Hematopoietic multipotent progenitor cell treated with erythropoietin and hydrocortisone succinate and interleukin-3 and kit ligand, for 4 days (in vitro differentiated cells): ENCODE data around the gene MAGED2.
"Not testable (repeated sequence)": the region's sequence is repeated elsewhere in the genome, so short reads cannot be mapped to it uniquely, and the experiment has no call there.

Source experiments
- DNase-seq: peaks from one replicate; pipeline ENCODE4 v3.0.0-alpha.2; 2015

The MAGED2 gene, protein sequence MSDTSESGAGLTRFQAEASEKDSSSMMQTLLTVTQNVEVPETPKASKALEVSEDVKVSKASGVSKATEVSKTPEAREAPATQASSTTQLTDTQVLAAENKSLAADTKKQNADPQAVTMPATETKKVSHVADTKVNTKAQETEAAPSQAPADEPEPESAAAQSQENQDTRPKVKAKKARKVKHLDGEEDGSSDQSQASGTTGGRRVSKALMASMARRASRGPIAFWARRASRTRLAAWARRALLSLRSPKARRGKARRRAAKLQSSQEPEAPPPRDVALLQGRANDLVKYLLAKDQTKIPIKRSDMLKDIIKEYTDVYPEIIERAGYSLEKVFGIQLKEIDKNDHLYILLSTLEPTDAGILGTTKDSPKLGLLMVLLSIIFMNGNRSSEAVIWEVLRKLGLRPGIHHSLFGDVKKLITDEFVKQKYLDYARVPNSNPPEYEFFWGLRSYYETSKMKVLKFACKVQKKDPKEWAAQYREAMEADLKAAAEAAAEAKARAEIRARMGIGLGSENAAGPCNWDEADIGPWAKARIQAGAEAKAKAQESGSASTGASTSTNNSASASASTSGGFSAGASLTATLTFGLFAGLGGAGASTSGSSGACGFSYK

DNA sequence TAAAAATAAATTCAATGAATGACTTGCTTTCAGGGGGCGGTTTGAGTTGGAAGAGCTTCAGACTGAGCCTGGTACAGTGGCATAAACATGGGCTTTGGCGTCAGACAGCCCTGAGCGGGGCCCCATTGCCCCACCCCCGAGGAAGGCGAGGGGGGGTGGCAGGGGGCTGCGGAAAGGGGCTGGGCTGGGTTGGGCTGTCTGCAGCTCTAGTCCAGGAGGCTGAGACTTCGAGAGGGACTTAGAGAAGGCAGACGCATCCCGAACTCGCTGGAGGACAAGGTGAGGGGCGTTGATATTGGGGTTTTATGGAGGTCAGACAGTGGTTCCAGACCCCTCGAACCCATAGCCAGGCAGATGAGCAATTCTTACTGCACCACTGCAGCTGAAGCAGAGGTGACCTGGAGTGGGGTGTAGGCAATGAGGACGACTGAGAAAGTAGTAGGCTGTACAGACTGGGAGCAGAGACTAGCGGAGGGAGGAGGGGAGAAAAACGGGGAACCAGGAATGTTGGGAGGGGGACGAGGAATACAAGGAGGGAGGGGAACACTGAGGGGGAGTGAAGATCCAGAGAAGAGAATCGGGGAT, at the start of gene MAGED2:
MAGED2 (plus strand) TSS at position 222 of the 585 bp plus-strand sequence. CDS start 1,587 bp downstream, outside the sequence.
- peak; percentile 58 for DNase-seq

DNA sequence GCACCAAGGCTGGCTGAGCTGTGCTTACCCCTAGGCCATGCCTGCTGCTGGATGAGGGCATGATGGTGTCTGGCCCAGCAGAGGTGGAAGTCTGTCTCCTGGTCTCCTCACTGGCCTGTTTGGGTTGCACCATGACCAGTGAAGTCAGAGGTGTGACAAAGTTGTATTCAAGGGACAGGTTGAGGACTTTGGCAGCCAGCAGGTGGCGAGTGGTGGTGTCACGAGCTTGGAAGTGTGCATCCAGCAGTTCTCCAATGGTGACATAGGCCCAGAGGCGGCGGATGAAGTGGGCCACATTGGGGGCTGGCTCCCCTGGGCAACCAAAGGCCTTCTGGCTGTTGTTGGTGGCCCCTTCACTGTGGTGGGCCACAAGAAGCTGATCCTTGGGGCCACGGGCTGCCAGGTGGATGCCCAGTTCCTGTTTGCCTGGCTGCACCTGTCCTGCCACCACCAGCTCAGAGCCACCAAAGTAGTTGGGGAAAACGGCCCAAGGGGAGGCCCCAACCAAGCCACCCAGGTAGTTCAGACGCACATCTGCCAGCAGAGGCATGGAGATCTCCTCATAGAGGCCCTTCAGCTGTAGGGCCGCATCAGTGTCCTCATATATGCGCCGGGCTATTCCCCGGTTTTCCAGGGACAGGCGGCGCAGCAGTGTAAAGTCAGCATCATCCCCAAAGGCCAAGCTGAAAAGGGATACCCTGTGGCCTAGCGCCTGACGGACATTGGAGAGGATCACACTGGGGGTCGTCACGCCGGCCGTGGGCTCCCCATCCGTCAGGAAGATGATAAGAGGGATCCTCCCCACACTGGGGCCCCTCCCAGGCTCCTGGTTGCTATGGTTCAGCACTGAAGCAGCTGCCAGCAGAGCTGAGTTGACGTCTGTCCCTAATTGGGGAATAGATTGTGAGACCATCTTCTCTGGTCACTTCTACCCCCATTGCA, 49.2 kb upstream of the MAGED2 start:
- peak; percentile 1 for DNase-seq

DNA sequence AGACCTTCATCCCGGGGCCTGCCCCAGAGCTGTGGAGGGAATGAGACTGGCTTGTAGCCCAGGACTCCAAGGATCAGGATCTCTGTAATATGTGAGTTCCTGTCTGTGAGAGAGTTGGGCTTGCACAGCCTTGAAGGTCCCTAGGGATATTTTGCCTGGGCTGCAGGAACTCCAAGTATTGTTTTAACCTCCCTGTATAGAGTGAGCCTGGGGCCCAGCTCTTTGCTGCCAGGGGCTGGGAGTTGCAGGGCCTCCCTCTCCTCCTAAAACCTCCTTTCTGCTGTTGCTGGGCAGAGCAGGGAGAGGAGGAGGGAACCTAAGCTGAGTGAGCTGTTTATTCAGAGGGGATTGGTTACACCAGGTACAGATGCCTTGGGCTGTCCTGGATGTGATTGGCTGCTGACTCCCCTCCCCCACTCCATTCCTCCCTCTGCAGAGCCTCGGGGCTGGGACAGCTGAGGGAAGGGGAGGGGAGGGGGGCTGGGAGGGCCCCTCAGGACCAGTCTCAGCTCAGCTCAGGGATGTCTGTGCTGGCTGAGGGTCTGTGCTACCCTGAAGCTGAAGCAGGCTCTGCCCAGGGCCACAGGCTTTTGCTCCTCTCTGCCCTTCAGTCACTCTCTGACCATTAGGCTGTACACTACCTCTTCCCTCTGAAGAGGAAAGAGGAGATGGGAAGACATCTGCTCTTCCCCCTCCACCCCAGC, 33.0 kb upstream of the MAGED2 start:
- not testable (repeated sequence) for DNase-seq

DNA sequence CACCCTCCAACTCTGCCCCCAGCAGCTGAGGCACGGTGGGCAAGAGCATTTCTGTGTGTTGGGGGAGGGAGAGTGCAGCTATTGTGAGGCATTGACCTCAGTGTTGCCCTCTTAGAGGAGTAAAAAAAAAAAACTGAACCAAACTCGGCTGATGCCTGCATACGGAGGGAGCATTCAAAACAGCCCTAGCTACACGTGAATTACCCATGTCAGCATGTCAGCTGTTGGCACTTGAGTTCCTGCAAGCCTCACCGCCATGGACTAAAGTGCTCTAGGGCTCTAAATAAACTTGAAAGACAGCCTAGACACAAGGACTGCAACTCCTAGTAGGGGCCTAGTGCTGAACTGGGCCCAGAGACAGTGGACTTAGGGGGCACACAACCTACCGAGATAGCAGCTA, 31.5 kb upstream of the MAGED2 start:
- DNase-seq: no peak

DNA sequence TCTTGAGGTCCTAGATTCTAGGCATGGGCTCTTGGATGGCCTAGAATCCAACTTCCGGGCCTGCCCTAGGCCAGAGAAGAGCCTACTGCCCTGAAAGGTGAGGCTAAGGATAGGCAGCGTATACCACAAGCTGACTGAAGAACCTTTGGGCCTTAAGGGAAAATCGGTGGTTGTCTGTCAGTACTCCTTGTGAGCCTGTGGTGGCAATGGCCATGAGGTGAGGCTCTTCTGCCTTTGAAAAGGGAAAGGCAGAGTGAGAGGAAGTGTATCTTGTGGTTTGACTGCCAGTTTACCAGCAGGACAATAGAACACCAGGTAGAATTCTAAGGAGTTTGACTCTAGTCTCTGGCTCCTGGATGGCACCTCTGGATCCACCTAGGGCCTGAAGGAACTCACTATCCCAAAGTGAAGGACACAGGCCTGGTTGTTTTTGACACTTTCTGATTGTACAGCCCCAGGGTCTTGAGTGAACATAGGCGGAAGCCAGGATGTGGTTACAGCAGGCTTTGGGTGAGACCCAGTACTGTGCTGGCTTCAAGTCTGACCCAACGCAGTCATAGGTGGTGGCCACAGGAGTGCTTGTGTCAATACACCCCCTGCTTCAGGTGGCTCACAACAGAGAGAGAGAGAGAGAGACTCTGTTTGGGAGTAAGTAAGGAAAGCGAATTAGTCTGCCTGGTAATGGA, 30.4 kb upstream of the MAGED2 start:
- no peak for DNase-seq

DNA sequence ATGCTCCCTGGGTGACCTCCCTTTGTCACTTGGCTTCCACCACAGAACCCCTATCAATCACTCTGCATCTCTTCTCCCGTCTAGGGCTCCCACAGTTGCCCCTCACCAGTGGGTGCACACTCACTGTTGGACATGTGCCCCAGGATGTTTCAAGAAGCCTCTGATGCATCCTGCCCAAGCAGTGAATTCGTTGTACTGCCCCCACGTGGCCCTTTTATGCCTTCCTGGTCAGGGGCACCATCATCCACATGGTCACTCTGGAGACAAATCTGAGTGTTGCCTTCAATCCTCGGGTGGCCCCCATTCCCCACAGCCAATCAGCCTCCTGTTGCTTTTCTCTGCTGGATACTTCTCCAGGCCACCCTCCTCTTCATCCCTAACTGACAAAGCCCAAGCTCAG, 21.6 kb upstream of the MAGED2 start:
- DNase-seq: peak; percentile 14

DNA sequence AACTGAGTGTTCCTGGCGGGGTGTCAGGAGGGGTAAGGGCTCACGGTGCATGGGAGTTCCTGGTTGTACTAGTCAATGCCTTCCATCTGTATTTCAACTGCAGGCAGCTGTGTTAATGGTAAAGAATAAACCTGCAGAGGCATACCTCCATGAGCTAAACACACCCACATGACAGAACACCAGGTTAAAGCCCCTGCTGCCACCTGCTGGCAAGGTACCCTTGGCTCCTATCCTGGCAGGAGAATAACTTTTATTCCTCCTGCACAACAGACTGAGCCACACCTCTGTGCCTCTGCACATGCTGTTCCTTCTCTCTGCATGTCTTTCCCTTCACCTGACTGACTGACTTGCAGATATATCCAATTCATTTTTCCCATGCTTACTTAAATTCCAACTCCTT, 20.6 kb upstream of the MAGED2 start:
- no peak for DNase-seq

DNA sequence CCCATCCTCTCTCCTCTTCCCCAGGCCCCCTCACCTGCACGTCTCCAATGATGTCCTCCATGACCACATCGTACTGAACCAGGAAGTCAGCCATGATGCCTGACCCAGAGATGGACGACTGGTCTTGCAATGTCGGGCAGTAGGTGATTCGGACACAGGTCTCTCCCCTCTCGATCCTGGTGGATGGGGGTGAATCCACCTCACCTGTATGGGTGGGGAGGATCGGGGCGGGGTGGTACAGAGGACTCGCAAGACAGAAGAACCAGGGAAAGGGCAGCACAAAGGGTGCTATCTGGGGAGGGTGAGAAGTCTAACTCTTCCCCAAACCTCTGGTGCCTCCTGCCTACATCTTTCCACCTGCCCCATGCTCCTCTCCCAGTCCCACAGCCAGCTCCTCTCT, 19.1 kb upstream of the MAGED2 start:
- no peak for DNase-seq

DNA sequence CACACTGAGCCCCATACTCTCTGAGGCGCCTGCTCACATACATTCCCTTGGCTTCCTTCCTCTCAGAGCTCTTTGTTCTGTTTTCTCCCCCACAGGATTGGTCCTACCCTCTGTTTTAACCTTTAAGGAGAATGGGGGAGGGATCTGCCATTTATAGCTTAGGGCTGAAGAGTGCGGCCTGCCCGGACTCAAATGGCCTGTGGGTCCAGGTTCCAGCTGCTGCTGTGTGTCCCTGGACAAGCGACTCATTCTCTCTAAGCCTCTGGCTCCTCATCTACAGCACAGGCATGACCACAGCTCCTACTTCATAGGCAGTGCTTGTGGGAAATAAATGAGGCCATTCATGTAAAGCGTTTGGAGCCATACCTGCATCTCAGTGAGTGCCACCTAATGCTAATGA, 18.1 kb upstream of the MAGED2 start:
- not testable (repeated sequence) for DNase-seq

DNA sequence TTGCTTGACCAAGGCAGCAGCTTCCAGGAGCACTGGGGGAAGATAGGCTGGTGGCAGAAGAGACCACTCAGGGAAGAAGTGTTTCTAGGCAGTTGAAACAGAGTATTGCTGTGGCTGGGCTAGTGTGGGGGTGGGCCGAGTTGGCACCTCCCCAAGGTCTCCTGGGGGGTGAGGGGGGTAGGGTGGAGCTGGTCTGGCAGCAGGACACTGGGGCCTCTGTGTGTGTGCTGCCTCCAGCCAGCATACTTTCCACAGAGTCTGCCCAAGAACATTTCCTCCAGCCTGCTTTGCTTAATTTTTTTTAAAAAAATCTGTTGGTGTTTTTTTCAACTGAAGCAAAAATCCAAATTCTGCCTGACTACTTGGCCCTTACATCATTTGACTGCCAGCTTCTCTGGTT, 13.5 kb upstream of the MAGED2 start:
- no peak for DNase-seq

DNA sequence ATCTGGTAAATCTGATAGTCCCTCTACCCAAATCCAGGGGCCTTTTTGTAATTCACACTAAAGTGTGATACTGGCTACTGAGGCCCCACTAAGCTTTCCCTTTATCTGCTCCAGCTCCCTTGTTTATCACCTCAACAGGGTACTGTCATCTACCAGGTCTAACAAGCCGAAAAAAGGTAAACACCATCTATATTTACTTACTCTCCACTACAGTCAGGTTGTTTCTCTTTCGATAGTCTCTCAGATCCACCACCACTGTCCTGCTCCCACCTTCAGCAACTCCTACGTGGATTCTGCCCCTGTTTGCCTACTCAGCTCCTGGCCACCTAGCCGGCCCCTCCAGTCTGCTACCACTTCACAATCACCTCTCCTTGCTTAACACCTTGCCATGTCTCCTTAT, 12.8 kb upstream of the MAGED2 start:
- no peak for DNase-seq

DNA sequence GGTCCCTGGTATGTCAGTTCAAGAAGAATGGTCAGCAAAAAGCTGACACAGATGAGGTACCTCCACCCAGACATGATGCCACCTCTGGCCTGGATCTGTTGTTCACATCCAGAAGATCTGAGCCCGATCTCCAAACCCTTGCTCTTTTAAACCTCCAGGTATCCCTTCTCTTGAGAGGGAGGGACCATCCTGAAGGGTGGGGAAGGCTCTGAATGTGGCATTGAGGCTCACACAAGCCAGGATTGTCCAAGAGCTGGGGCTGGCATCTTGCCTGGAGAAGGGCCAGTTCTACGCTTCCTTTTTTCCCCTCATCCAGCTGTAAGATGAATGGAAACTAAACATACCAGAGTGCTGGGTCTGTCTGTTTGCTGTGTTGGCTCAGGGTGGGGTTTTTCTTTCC, 9.4 kb upstream of the MAGED2 start, which contains the start of gene ITIH6:
ITIH6 (minus strand) TSS at position 119 of the 400 bp plus-strand sequence; CDS start at position 74, 45 bp downstream.
- no peak for DNase-seq

DNA sequence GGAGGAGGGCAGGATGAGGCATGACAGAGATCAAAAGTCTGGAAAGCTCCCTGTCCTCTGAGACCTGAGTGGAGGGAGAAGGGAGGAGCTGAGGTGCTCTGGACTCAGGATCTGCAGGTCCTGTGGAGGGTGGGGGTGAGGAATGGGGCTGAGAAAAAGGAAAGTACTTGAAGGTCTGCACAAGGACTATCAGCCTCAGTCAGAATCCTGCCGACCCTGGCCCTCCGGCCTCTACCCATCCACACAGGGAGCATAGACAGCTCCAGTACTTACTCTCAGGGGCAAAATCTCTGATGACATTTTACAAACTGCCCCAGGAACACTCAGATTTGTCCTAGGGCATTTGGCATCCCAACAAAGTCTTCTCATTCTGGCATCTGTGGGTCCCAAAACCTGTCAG, 8.5 kb upstream of the MAGED2 start:
- no peak for DNase-seq

DNA sequence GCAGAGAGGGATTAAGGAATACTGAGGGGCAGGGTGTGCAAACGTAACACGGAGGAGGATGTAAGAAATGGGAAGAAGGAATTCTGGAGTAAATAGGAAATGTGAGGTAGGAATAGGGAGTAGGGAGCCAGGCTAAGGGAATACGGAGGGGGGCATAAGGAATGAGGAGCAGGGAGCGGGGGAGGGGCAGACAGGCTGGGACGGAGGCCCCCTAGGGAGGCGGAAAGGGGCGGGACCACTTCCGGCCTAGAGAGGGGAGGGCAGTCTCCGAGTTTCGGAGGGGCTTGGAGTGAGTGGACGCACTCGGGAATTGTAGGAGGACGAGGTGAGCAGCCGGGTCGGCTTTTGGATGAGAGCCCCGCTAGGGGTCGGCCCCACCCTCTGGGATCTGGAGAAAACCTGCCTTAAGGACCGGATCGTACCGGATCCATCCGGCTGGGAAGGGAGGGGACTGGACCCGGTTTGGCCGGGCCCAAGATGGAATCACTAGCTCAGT, 612 bp downstream of the MAGED2 start:
- DNase-seq: peak; percentile 65

DNA sequence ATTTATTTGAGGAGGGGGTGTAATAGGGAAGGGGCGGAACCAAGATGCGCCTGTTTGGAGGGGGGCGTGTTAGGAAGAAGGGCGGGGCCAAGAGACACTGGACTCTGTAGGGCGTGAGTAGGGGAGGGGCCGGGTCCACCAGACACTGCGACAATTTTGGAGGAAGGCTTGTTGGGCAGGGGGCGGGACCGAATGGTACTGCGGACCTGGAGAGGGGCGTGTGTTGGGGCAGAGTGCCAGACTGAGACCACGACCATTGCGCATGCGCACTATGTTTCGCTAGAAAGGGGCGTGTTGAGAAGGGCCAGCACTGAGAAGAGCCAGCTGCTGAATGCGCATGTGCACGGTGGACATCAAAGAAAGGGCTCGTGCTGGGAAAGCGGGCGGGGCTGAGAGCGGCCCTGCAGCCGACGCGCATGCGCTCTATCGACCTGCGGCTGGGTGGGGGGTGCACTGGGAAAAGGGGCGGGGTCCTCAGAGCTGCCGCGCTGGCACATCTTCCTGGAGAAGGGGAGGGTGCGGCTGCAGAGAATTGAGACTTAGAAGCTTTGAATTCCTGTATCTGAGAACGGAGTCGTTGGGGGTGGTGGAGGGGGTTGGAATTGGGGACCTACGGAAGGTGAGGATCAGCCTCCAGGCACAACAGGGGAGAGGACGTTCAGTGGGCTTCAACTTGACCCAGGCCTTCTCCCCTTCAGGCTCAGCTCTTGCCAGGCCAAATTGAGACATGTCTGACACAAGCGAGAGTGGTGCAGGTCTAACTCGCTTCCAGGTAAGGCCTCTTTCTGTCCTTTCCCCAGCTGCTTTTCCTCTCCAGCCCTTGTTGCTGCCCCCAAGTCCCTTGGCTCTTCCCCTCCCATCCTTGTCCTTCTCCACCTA, 1.3 kb downstream of the MAGED2 start:
- DNase-seq: peak; percentile 96

DNA sequence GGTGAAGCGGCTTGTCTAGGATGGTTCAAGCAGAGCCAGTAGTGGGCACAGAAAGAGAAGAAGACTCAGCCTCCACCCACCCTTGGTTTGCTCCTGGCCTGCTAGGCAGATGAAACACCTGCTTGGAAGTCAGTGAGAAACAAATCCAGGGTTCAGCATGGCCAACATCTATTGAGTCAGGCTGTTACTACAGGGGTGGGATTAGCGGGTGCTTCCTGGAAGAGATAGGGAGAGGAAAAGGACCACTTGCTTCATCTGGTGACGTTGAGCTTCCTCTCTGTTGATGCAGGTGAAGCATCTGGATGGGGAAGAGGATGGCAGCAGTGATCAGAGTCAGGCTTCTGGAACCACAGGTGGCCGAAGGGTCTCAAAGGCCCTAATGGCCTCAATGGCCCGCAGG, 3.0 kb downstream of the MAGED2 start:
- DNase-seq: no peak

DNA sequence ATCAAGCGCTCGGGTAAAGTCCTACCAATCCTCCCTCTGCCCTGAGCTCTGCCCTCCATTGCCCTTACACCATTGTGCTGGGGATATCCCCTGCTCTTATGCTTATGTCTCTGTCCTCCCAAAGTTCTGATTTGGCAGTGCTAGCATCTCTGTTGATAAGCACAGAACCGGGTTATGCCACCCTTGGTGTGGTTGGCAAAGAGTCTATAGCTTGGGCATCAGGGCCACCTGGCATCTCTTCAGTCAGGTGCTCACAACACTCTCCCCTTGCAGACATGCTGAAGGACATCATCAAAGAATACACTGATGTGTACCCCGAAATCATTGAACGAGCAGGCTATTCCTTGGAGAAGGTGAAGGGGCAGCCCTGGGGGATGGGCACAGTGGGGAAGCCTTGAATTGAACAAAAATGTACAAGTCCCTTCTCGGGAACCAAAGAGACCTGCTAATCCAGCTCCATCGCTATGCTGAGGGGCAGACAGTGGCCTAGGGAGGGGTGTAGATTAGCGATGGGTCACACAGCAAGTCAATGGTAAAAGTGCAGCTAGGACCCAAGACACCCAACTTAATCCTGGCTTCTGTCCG, 3.8 kb downstream of the MAGED2 start:
- DNase-seq: no peak

DNA sequence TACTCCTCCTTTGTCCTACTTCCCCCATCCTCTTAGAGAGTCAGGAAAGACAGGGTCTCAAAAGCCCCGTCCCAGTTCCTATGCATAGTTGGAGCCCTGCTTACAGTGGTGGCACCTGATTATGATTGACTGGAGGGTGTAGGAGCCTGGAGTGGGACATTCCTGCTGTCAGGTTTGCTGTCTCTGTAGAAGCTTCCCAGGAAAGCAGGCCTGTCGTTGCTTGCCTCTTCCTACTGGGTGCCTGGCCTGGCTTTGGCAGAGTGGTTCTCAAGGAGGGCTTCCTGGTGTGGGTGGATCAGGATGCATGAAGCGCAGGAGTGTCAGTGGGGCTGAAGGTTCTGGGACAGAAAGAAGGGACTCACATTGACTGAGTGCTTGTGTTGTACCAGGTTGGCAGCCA, 4.8 kb downstream of the MAGED2 start:
- DNase-seq: no peak

DNA sequence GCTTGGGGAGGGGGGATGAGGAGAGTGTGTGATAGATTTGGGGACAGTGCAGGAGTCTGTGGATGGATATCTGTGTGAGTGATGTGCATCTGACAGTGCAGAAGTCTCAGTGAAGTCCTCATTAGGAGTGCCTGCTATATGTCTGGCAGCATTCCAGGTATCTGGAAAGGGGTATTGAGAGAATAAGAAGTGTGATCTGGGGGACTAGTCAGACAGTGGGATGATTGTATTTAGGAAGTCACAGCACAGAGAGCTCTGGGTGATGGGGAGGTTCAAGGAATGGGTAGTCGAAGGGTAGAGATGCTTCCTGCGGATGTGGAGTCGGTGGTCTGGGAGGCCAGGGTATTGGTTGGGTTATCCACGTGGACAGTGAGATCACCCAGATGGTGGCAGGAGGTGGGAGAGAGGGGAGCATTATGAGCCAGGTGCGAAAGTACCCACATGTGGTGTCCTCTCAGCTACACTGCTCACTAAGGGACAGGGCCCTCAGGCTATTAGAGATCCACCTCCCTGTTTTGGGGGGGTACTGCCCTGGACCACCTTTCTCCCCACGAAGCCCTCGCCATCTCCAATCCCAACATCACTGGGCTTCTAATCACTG, 9.8 kb downstream of the MAGED2 start:
- no peak for DNase-seq

DNA sequence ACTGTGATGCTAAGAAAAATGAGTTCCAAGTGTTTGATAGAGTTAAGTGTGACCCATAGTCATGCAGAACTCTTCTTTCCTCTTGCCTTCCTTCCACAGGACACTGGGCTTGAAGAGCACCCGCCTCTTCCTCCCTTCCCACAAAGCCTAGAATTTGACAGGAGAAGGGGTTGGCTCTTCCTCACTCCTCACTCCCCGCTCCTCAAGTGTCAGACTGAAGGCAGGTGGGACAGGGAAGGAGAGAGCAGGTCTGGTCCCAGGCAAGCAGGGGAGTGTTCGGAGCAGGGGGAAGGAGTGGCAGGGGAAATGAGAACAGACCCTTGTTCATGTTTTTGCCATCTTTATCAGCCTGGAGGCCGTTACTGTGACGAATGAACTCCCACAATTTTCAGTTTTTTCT, 10.7 kb downstream of the MAGED2 start:
- DNase-seq: no peak
